G401 (cell line): ENCODE data around the gene KEL. TPM values are rescaled to one million over a fixed set of nuclear protein-coding genes. Genes with fewer than 3 reads are reported as not detected.

Source experiments
- DNase-seq: peaks from one replicate; pipeline ENCODE4 v3.0.0-alpha.2; 2015; ENCODE audit warnings: low spot score
- in situ Hi-C: cut with HindIII; loops from 2 replicates; pipeline ENCODE4 v1.10.0; 2016; ENCODE audit warnings: low sequenced_read_pairs, mixed read lengths
- total RNA-seq: library from RNA; depleted of rRNA; stranded (reverse); fragments of >200 nt; shearing (Covaris generic); gene quantifications from 2 replicates; pipeline ENCODE4 v1.2.3, GENCODE V29; 2014; rRNA removed

KEL gene
- total RNA-seq, 1 experiment from 2014 or later: not detected

DNA sequence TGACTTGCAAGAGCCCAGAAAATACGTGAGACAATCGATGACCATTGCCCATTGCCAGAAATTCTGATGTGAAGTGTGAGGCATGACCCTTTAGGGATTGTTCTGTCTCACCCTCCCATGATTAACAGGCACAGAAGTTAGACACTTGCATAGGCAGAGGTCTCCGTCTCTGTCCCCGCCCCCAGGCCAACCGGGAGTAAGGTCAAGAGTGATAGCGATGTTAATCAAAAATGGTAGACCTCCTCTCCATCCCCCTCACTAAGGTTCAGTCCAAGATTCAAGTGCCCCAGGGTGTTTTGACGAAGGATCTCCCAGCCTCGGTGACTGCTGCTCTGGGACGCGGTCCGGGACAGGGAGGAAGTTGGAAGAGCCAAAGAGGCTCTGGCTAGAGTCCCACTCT lies 53.9 kb downstream of the KEL start:
- no peak for DNase-seq
- in situ Hi-C loops: no loop called here

DNA sequence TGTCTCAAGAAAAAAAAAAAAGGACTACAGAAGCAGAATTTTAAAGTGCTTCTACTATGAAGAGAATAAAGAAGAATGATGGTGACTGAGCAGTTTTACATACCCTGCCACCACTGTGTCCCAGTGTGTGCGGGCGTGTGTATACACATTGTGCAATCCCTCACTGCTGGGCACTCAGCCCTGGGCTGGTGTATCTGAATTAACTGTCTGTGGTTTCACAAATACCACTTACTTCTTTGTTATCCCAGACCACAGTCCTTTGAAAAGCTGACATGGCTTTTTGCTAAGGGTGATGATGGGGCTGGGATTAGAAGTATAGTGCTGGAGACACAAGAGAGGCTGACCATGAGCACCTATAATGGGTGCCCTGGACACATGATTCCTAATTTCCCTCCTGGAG lies 55.5 kb downstream of the KEL start:
- no peak for DNase-seq
- in situ Hi-C loops: no loop called here

DNA sequence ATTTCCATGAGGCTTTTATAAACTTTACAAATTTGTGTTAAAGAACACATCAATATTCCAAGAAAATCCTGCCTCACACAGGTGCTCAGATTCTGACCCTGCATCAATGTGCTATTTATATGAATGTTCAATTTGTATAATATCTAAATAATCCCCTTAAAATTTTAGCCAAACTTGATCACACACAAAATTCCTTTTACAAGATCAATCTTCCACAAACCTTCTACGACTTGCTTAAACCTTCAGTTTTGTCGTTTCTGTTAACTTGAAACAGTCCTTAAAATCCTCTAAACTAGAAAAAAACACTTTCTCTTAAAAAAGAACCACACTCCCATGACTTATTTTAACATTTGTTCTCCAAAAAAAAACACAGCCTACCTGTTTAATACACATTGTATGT lies 56.4 kb downstream of the KEL start:
- in situ Hi-C loops: no loop called here
- no peak for DNase-seq

DNA sequence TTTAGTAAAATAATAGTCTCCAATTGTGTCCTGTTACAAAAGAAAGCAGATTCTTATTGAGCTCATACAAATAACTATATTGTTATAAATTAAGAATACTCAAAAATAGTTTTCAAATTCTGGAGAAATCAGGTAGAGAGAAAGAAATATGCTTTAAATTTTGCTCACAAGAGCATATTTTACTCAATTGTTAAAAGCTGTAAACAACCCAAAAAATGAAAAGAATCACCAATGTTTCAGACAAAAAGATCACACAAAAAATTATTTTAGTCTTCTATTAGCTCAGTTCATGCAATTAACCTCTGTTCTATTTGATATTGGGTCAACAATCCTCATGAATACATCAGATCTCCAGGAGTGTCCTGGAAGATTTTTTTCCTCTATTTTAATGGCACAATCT lies 58.0 kb downstream of the KEL start:
- in situ Hi-C loops: no loop called here
- DNase-seq: no peak

DNA sequence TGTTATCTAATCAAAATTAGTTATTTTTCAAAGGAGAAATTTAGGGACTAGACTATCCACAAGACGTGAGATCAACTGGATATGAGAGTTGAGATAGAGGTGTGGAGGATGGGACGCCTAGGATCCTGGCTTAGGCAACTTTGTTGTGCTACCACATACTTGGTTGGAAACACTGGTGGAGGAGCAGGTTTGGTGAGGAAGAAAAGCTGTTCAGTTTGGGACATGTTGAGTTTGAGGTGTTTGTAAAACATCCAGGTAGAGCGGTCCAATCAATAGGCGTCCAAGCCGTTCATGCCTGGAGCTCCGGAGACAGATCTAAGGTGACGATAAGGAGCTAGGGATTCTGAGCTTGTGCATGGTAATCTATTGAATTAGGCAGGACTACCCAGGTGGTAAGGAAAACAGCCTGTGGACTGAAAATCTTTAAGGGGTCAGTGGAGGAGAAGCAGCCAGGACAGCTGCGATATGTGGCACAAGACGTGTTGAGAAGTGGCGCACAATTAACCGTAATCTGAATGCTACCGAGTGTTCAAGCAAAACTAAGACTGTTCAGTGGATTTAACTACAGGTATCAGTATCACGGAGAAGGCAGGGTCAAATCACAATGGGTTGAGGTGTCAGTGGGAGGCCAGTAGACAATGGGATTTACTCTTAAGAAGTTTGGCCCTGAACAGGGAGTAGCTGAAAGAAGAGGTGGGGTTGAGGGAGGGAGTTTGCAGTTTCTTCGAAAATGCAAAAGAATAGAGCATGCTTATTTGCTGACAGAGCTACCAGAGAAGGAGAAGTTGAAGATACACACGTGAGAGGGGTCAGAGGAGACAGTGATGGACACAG lies 60.5 kb downstream of the KEL start:
- no peak for DNase-seq
- in situ Hi-C loops: no loop called here

DNA sequence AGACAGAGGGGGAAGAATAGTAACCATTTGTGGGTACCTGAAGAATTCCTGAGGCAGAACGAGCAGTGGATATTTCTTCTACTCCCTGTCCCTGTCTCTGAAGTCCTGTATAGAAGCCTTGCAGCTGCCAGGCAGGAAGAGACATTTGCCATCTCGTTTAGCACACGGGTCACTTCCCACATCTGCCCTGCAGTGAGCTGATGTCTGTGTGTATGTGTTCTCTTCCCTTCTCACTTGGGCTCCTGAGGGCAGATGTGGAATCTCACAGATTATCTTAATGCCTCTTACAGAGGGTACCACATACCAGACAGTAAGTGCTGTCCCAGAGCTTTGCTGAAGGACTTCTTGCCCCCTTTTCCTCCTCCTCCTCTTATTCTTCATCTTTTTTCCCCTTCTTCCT lies 62.5 kb downstream of the KEL start:
- no peak for DNase-seq
- in situ Hi-C loops: no loop called here

- DNase-seq: no peak
Measured at GRCh38 chr7:142898377-142899170, 63.6 kb downstream of the KEL start.

GRCh38 chr7:142897691-142898090 lies 64.5 kb downstream of the KEL start:
- in situ Hi-C loops: no loop called here
- no peak for DNase-seq

More at GRCh38 chr7:142898377-142899170, 63.6 kb downstream of the KEL start:
- in situ Hi-C loops: no loop called here

DNA sequence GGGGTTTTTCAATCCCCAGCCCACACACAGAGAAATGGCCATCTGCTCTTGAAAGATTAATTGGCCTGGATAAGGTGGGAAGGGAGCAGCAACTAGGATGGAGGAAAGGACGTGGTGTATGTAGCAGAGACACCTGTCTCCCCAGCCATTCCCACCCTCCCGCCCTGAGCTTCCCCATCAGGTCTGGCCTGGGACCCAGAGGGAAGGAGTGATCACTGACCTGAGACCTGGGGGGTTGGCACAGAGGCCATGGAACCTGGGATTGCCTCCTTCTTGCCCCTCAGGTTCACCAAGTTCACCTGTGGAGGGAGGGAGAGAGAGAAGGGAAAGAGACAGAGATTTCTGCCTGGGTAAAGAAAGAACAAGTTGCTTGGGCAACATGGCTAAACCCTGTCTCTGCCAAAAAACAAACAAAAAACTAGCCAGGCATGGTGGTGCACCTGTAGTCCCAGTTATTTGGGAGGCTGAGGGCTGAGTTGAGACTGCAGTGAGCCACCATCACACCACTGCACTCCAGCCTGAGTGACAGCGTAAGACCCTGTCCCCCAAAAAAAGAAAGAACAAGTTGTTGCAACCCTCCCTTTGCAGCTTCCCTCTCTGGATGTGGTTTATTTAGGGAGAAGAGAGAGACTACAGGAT lies 65.3 kb downstream of the KEL start:
- in situ Hi-C loops: no loop called here
- no peak for DNase-seq

DNA sequence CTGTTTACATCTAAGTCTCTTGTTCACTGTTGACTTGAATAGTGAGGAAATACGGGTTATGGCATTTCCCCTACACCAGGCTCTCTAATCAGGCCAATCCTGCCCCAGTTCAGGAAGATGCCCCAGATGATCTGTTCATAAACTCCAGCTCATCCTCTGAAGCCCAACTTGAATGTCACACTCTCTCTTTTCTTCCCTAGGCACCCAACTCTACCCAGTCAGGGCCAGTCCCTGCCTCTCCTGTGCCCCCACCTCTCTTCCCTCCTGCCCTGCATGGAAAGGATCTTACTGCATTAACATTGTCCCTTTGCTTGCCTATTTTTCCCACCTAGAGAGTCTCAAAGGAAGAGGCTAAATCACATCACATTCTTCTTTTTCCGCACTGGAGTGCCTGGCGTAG lies 66.0 kb downstream of the KEL start:
- in situ Hi-C loops: no loop called here
- no peak for DNase-seq

DNA sequence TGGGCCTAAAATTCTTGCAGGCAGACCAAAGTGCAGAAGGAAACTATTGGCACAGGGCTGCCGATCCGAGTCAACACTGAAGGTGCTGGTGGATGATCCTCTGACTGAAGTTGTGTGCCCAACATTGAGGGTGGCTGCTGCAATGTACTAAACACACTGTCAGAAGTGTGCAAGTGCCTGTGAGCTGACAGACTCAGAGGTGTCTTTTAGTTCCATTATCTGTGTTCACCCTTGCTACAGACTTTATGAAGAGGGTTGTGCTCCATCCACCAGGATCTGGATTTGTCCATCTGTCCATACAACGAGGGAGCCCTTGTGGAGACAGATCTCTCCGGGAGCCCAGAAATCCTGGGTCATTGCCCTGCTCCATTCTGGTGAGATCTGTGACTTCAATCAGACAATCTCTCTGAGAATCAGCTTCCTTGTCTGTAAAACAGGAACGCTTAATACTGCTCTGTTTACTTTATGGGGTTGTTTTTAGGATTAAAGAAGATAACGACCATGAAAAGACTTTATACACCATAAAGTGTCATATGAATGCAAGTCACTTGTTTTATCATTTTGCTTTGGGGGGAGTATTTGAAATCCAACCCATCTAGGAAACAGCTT lies 67.1 kb downstream of the KEL start:
- DNase-seq: no peak
- in situ Hi-C loops: no loop called here

GRCh38 chr7:142894112-142894984 lies 67.8 kb downstream of the KEL start:
- in situ Hi-C loops: no loop called here
- no peak for DNase-seq

- in situ Hi-C loops: no loop called here
- no peak for DNase-seq
Measured at GRCh38 chr7:142892951-142893350, 69.2 kb downstream of the KEL start.

DNA sequence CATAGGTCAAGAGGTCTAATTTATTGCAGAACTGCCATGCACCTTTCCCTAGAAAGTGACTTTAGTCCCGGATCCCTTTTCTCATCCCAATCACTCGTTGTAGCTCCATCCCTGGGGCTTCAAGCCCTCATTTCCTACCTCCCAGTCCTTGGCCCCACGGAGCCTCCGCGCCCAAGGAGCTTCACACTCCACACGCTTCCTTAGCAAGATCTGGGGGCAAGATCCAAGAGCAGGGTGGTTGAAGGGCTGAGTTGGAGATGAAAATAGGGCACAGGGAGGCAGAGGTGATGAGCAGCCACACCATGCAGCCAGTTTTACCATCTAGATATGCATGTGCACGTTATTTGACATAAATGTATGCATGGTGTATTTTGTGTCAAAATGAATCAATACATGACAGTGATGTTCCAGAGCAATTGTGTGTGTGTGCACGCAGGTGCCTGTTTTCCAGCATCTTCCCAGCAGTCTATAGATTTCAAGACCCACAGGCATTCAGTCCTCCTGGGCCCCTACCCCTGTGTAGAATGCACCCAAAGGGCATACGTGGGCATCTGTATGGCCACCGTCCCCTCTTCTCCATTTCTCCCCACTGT lies 70.6 kb downstream of the KEL start:
- in situ Hi-C loops: no loop called here
- DNase-seq: no peak

Other genes with a start within 250 kb of the KEL start
- gene PRSS1, start 212.9 kb downstream of the KEL start, total RNA-seq: not detected in 2 replicates
- gene PRSS2, start 191.4 kb downstream of the KEL start, total RNA-seq: not detected in 2 replicates
- gene EPHB6, start 107.3 kb downstream of the KEL start, total RNA-seq: not detected in 2 replicates
- gene TRPV6, start 76.6 kb downstream of the KEL start, total RNA-seq: not detected in 2 replicates
- gene TRPV5, start 28.6 kb downstream of the KEL start, total RNA-seq: not detected in 2 replicates
- gene LLCFC1, start 22.9 kb downstream of the KEL start, total RNA-seq: not detected in 2 replicates
- gene OR9A2, start 64.8 kb upstream of the KEL start, total RNA-seq: not detected in 2 replicates
- gene OR6V1, start 90.0 kb upstream of the KEL start, total RNA-seq: not detected in 2 replicates
- gene PIP, start 169.7 kb upstream of the KEL start, total RNA-seq: not detected in 2 replicates
- not detected in 2 replicates for gene TAS2R39, start 221.1 kb upstream of the KEL start, total RNA-seq